NCI-H2171 treated with DMSO at 0.1 percent for 48 hours (cell line): ENCODE data around the gene RPL39L.
"Not testable (repeated sequence)": the region's sequence is repeated elsewhere in the genome, so short reads cannot be mapped to it uniquely, and the experiment has no call there.

ENCODE experiments used
- DNase-seq: peaks from one replicate; lab custom pipeline; 2025; lab: John Stamatoyannopoulos, UW

RPL39L gene

GRCh38 chr3:187139895-187140253 lies 578 bp upstream of the RPL39L start:
- DNase-seq, result no peak

DNA sequence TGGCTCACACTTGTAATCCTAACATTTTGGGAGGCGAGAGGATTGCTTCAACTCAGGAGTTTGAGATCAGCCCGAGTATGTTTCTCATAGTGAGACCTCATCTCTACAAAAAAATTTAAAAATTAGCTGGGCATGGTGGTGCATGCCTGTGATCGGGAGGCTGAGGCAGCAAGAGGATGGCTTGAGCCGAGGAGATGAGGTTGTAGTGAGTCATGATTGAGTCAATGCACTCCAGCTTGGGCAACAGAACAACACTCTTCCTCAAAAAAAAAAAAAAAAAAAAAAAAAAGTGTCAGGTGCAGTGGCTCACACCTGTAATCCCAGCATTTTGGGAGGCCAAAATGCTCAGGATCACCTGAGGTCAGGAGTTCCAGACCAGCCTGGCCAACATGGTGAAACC lies 2.4 kb downstream of the RPL39L start:
- no peak for DNase-seq

DNA sequence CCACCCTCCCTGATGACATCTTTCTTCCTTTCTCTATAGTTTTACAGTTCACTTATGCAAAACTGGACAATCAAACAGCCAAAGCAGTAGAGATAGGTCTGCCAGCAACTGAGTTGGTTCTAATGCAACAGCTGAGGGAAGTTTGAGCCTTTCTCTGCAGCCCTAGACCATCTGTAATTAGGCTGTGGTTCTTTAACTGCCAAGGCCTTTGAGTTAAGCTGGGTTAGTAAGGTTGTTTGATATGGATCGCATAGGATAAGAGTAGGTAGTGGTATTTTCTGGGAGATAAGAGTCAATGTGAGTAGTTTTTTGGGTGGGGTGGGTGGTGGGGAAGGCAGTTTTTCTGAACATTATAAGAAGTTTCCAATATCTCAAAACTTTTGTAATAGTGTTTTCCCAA lies 3.0 kb downstream of the RPL39L start:
- DNase-seq, result no peak

DNA sequence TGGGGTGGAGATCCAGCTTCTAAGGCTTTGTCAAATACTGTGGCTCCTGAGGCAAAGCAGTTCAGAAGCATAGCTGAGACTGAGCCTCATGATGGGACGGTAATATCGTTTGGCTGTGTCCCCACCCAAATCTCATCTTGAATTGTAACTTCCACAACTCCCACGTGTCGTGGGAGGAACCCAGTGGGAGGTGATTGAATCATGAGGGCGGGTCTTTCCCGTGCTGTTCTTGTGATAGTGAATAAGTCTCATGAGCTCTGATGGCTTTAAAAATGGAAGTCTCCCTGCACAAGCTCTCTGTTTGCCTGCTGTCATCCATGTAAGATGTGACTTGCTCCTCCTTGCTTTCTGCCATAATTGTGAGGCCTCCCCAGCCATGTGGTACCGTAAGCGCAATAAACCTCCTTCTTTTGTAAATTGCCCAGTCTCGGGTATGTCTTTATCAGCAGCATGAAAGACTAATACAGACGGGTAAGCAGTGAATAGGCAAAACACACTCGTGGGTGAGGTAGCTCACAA lies 4.1 kb downstream of the RPL39L start:
- not testable (repeated sequence) for DNase-seq

DNA sequence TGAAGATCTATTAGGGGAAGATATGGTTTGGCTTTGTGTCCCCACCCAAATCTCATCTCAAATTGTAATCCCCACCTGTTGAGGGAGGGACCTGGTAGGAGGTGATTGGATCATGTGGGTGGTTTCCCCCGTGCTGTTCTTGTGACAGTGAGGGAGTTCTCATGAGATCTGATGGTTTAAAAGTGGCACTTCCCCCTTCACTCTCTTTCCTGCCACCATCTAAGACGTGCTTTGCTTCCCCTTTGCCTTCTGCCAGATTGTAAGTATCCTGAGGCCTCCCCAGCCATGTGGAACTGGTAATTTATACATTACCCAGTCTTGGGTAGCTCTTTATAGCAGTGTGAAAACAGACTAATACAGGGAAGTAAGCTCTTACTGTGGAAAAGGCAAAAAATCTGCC lies 6.1 kb downstream of the RPL39L start:
- DNase-seq, result not testable (repeated sequence)

- no peak for DNase-seq
Observed at GRCh38 chr3:187132666-187133065, 6.6 kb downstream of the RPL39L start.

- DNase-seq, result no peak
Observed at GRCh38 chr3:187131981-187132380, 7.3 kb downstream of the RPL39L start.

- DNase-seq, result peak; percentile 9
Observed at GRCh38 chr3:187130346-187131066, 8.8 kb downstream of the RPL39L start.

DNA sequence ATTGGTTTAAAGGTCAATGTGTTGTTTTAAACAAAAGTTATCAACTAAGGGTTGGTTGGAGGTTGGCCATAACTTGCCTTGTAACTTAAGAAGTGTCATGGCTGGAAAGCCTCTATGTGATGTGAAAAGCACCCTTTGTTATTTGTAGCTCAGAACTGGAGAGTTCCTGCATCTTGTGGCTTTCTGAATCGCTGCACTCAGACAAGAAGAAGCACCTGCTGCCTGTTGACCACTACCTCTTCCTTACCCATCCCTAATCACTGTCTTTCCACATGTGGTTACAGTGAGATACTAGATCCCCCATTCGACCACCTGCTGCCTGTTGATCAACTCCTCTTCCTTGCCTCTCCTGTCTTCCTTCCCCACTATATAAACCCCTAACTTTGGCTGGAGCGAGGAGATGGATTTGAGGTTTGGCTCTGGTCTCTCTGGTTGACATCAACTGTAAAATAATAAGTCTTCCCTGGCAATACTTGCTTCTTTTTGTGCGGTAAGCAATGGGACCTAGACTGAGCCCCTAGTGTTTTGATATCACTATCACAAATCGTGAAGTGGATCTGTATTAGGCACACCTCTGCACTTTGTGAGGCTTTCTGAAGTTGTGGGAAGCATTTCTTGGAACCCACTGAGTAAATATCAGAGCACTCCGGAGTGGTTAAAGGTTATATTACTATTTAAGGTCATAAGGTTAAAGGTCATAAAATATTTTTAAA lies 13.8 kb downstream of the RPL39L start:
- DNase-seq, result no peak

- DNase-seq, result no peak
Observed at GRCh38 chr3:187122261-187122660, 17.0 kb downstream of the RPL39L start.

DNA sequence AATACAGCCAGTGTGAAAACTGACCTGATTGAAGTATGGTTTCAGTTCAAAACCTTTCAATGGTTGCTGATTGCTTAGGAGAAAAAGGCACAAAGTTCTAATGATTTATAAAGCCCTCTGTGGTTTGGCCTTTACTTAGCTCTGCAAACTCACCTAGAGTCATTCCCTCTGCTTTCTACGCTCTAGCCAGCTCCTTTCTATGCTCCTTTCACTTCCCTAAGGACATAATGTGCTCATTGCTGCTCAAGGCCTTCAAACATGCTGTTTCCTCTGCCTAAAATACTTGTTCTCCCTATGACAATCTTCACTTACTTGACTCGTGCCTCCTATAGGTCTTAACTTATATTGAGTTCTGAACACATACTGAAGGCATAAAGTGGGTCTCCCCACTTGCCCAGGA lies 19.0 kb downstream of the RPL39L start:
- no peak for DNase-seq

GRCh38 chr3:187114511-187114910 lies 24.8 kb downstream of the RPL39L start:
- DNase-seq, result no peak

GRCh38 chr3:187112934-187113793 lies 26.1 kb downstream of the RPL39L start:
- peak; percentile 29 for DNase-seq

- DNase-seq, result no peak
Observed at GRCh38 chr3:187110156-187110555, 29.1 kb downstream of the RPL39L start.

DNA sequence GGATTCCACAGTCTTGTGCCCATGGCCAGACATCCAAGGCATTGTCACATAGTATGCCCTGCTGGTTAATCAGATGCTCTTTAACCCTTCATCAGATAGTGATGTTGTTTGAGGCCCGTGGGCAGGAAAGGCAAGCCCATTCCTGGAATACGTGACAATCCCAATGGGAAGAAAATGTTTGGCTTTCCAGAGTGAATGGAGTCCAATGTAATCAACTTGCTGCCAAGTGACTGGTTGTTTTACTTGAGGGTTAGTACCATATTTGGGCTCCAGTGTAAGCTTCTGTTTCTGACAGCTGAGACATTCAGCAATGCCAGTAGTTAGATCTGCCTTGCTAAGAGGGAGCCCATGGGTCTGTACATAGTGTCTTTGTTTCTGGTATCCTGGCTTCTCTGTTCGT lies 31.3 kb downstream of the RPL39L start:
- DNase-seq, result no peak

DNA sequence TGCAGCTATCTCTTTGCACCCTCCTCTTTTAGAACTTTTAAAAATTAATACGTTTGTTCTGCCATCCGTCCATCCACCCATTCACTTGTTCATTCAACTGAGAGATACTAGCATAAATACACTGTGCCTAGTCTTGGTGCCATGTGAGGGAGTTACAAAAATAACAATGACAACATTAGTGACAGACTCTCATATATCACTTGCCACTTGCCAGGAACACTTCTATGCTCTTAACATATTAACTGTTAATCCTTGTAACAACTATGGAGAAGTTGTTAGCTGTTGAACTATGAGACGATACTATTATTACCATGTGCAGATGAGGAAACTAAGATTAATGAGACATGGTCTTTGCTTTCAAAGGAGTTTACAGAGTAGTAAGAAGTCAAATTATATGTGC lies 33.6 kb downstream of the RPL39L start:
- DNase-seq, result no peak

DNA sequence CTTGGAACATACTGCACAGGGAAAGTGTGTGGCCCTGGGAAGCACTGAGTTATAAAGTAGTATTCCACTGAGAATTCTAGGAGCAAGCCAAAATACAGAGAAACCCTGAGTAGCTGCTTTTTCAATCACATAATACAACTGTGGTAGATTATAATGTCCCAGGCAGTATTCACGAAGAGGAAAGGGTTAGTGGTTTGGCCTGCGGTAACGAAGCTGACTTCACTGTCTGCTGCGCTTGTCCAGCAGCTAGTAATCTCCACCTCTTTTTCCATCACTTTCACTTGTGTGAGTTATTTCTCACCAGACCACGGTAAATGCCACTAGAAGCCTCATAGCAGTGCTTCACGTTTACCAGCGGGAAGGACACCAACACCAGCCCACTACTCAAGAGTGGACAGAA lies 34.4 kb downstream of the RPL39L start:
- no peak for DNase-seq

DNA sequence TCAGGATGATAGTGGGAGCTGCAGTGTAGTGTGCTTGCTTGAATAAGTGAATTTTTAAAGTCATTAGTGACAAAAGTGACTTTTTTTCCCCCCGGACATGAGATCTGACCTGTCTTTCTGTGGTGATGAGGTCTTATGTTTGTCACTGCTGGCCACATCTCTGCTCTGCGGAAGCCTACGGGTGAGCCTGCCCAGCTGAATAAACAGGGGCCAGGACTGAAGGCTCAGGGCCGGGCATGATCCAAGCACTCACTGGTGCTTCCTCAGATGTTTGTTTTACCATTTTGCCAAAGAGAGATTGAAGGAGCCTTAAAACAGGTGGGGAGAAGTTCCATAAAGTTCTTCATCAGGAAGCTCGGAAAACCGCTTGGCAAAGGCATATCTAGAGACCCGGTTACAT lies 35.0 kb downstream of the RPL39L start:
- no peak for DNase-seq

GRCh38 chr3:187103251-187103650 lies 36.0 kb downstream of the RPL39L start:
- DNase-seq, result no peak

- DNase-seq, result no peak
Observed at GRCh38 chr3:187102073-187102634, 37.1 kb downstream of the RPL39L start.

DNA sequence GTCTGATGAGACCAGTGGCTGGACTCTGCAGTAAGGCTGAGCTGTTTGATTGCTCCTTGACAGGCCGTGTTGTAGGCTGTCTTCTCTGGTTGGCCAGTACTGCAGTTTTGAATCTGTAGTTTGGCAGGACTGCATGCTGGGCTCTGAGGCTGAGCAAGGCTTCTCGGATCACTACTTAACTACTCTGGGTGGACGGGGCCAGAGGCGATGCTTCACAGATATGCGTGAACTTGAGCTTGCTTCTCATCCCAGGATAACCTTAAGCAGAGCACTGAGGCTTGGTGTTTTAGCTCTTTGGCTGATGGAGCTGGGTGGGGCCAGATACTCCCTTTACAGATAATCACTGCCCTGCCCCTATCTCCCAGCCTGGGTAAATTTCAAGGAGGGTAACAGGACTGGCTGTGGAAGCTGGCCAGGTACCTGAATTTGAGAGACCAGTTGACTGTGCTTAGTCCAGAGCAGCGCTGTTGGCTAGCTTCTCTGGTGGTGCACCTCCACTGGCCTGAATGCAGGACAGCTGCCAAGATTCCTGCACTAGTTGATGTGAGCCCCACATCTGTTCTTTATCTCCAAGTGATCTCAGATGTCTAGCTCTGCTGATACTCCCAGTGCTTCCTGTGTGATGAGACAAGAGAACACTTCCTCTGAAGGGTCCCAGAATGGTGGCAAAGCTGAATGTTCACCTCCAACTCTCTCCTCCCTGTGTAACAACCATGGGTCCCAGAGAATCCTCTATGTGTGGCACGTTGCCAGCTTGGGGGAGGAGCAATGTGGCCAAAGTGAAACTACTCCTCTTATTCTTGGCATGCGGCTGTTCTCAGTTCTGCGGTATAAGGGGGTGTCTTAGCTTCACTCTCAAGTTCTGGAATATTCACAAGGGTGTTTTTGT lies 37.9 kb downstream of the RPL39L start:
- DNase-seq, result no peak
